Testis (tissue), 2 donors: Measurements from ENCODE around the gene NEK5.

Source experiments
- POLR2A ChIP-seq: fragments of 450-650 bp; IDR thresholded peaks from one replicate; pipeline ENCODE4 v1.6.1; 2017; ENCODE audit warnings: antibody characterized with exemption, mild to moderate bottlenecking, moderate library complexity
- TF ChIP-seq, protein P1 (sequence below), 3 experiments: fragments of 450-650 bp in 2 of 3; fragments of 200-600 bp in 1 of 3; sonication (generic) in 1 of 3; IDR thresholded peaks; one replicate each; pipeline ENCODE4 v1.5.1; 2016 to 2019; ENCODE audit warnings: antibody characterized with exemption in 3 of 3, mild to moderate bottlenecking in 2 of 3, moderate library complexity in 1 of 3

DNA sequence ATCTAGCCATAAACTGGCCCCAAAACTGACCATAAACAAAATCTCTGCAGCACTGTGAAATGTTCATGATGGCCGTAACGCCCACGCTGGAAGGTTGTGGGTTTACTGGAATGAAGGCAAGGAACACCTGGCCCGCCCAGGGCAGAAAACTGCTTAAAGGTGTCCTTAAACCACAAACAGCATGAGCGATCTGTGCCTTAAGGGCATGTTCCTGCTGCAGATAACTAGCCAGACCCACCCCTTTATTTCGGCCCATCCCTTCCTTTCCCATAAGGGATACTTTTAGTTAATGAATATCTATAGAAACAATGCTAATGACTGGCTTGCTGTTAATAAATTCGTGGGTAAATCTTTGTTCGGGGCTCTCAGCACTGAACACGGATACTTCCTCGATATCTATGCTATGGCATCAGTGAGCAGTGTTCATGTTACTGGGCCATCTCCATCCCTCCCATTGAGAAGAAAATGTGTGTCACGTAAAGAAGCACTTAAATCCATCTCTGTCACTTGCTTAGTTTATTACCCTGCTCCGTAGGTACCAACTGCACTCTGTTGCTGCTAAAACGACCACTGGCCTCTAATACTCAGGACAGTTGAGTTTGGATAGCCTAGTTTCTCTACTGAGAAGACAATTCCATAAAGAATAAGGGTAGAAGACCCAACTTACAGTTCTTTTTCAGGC, 122.9 kb downstream of the NEK5 start:
- TF ChIP-seq, protein P1, sequence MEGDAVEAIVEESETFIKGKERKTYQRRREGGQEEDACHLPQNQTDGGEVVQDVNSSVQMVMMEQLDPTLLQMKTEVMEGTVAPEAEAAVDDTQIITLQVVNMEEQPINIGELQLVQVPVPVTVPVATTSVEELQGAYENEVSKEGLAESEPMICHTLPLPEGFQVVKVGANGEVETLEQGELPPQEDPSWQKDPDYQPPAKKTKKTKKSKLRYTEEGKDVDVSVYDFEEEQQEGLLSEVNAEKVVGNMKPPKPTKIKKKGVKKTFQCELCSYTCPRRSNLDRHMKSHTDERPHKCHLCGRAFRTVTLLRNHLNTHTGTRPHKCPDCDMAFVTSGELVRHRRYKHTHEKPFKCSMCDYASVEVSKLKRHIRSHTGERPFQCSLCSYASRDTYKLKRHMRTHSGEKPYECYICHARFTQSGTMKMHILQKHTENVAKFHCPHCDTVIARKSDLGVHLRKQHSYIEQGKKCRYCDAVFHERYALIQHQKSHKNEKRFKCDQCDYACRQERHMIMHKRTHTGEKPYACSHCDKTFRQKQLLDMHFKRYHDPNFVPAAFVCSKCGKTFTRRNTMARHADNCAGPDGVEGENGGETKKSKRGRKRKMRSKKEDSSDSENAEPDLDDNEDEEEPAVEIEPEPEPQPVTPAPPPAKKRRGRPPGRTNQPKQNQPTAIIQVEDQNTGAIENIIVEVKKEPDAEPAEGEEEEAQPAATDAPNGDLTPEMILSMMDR (IDR thresholded peaks at IDR 0.05), result no peak
- TF ChIP-seq POLR2A, result no peak
